ENCODE data around the gene CELF2.

DNA sequence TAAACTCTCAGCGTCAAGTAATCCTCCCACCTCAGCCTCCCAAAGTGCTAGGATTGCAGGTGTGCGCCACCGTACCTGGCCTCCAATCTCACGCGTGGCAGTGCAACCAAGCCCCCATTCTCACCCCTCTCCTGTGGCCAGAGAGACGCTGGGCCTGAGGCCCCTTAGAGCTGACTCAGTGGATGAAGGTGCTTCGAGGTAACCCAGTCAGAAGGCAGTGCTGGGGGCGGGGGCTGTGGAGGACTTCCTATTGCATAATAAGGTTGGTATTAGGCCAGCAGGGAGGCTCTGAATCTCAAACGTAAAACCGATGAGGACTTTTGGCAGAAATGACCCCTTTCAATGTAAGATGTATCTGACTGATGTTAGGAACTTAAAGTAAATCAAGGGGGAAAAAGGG lies 364.5 kb downstream of the CELF2 start:
- TF ChIP-seq CTCF (IDR thresholded peaks at IDR 0.05; ENCODE audit: low read depth, low read length, poor library complexity, severe bottlenecking): no peak
- TF ChIP-seq EZH2phosphoT487 (IDR thresholded peaks at IDR 0.05; ENCODE audit: borderline replicate concordance, low read length): no peak

Measured in DOHH2 (cell line).